HepG2 (cell line): ENCODE data around the gene TUBB2B. TPM values are rescaled to one million over a fixed set of nuclear protein-coding genes. Genes with fewer than 3 reads are reported as not detected.

Experiments used
- ATAC-seq: fragments of 200-7000 bp; cut with Tn5 transposase; 3 replicates; pipeline ENCODE4 v1.9.1; 2020; ENCODE audit warnings: mild to moderate bottlenecking, moderate library complexity
- BruUV-seq: library from RNA; stranded (reverse); fragments of 400-500 nt; replicated peaks from 2 replicates; lab custom pipeline; 2021; lab: Mats Ljungman, UMichigan
- CTCF ChIA-PET: fragments of 300-600 bp; formaldehyde crosslinking; extraction: SDS; loops from one replicate; lab custom pipeline; 2021; ENCODE audit warnings: low total read pairs, inconsistent platforms, low intra/inter-chr PET ratio; lab: Yijun Ruan, JAX
- POLR2A ChIA-PET: fragments of 350-600 bp; sonication (Branson Sonifier 250); formaldehyde crosslinking; loops from one replicate; lab custom pipeline; 2020; ENCODE audit warnings: antibody characterized with exemption, inconsistent platforms; lab: Yijun Ruan, JAX
- DNase-seq: peaks from one replicate; pipeline ENCODE4 v3.0.0-alpha.2; 2015; ENCODE audit warnings: low spot score
- FAIRE-seq: peaks from 3 replicates; lab custom pipeline; 2011; peaks lifted over from hg19 to GRCh38; lab: Jason Lieb, UNC
- H2AFZ ChIP-seq: one replicate; pipeline ENCODE4 v1.6.1; 2011; ENCODE audit warnings: low read length, inconsistent platforms
- H3K27ac ChIP-seq: fragments of 300-600 bp; 3 replicates; pipeline ENCODE4 v1.8.0; 2011; ENCODE audit warnings: mixed run types, mild to moderate bottlenecking, mixed read lengths, low read length, inconsistent platforms; ENCODE audit not compliant: insufficient read depth; ENCODE audit errors: extremely low read length
- H3K27me3 ChIP-seq, 2 experiments: fragments of 200-600 bp in 1 of 2; 2 replicates in 1 of 2; 3 replicates in 1 of 2; pipeline versions ENCODE4 v1.6.0 to v1.8.0; 2011; ENCODE audit warnings: low read length in 2 of 2, mild to moderate bottlenecking in 2 of 2, moderate library complexity in 2 of 2, inconsistent platforms in 1 of 2; ENCODE audit not compliant: insufficient read depth in 2 of 2, control insufficient read depth in 1 of 2
- H3K36me3 ChIP-seq, 2 experiments: fragments of 200-600 bp in 1 of 2; replicated peaks in 1 of 2; 2 replicates in 1 of 2; 3 replicates in 1 of 2; pipeline versions ENCODE4 v1.5.1 to v1.8.0; 2011; ENCODE audit warnings: low read length in 2 of 2, inconsistent platforms in 1 of 2; ENCODE audit not compliant: insufficient read depth in 2 of 2, control insufficient read depth in 1 of 2
- H3K4me1 ChIP-seq: 2 replicates; pipeline ENCODE4 v1.5.1; 2012; ENCODE audit warnings: low read length, inconsistent platforms; ENCODE audit not compliant: insufficient read depth
- H3K4me2 ChIP-seq: 2 replicates; pipeline ENCODE4 v1.6.0; 2011; ENCODE audit warnings: low read depth, low read length, inconsistent platforms
- H3K4me3 ChIP-seq, 3 experiments: fragments of 200-600 bp in 1 of 3; sonication (generic), shearing (Covaris generic) in 1 of 3; replicated peaks in 1 of 3; 2 replicates each; pipeline ENCODE4 v1.5.1; 2011 to 2016; ENCODE audit warnings: low read length in 3 of 3, inconsistent platforms in 2 of 3, low read depth in 2 of 3, mild to moderate bottlenecking in 2 of 3, control low read depth in 1 of 3, mixed read lengths in 1 of 3; ENCODE audit not compliant: insufficient read depth in 1 of 3
- H3K79me2 ChIP-seq: one replicate; pipeline ENCODE4 v1.6.1; 2011; ENCODE audit warnings: low read length, inconsistent platforms; ENCODE audit not compliant: insufficient read depth
- H3K9ac ChIP-seq: 2 replicates; pipeline ENCODE4 v1.6.0; 2011; ENCODE audit warnings: mild to moderate bottlenecking, low read depth, low read length, inconsistent platforms; ENCODE audit not compliant: insufficient read depth
- H3K9me3 ChIP-seq: 2 replicates; pipeline ENCODE4 v1.5.1; 2012; ENCODE audit warnings: mild to moderate bottlenecking, low read length
- H4K20me1 ChIP-seq: 2 replicates; pipeline ENCODE4 v1.6.0; 2011; ENCODE audit warnings: inconsistent platforms, mild to moderate bottlenecking, low read length, moderate library complexity; ENCODE audit not compliant: insufficient read depth
- BATF2 ChIP-seq: sonication (generic); formaldehyde crosslinking; IDR thresholded peaks from 2 replicates; pipeline ENCODE4 v1.8.0; 2022; ENCODE audit warnings: mild to moderate bottlenecking, missing genetic modification reagents, moderate library complexity
- CBX1 ChIP-seq: IDR thresholded peaks from one replicate; pipeline ENCODE4 v1.6.1; 2016; ENCODE audit warnings: antibody characterized with exemption, low read depth
- CC2D1A ChIP-seq: sonication (generic); formaldehyde crosslinking; IDR thresholded peaks from 2 replicates; pipeline ENCODE4 v1.8.1; 2023; ENCODE audit warnings: mild to moderate bottlenecking, missing genetic modification reagents
- KDM5A ChIP-seq: fragments of 200-600 bp; sonication (generic); IDR thresholded peaks from 2 replicates; pipeline ENCODE4 v1.7.0; 2018; ENCODE audit warnings: antibody characterized with exemption, mild to moderate bottlenecking, low read length, borderline replicate concordance
- MED8 ChIP-seq: sonication (generic); formaldehyde crosslinking; IDR thresholded peaks from 2 replicates; pipeline ENCODE4 v1.8.1; 2023; ENCODE audit warnings: mild to moderate bottlenecking, missing genetic modification reagents; ENCODE audit not compliant: insufficient replicate concordance
- MIER2 ChIP-seq: IDR thresholded peaks from 2 replicates; pipeline ENCODE4 v1.6.1; 2016; ENCODE audit warnings: missing biosample characterization, missing genetic modification reagents
- PPARG ChIP-seq: conservative IDR thresholded peaks from 2 replicates; pipeline ENCODE4 v1.6.1; 2016; ENCODE audit warnings: missing biosample characterization, missing genetic modification reagents
- SALL1 ChIP-seq: sonication (generic); formaldehyde crosslinking; IDR thresholded peaks from 2 replicates; pipeline ENCODE4 v1.8.0; 2022; ENCODE audit warnings: mild to moderate bottlenecking, missing genetic modification reagents
- SMAD1 ChIP-seq: sonication (generic); formaldehyde crosslinking; IDR thresholded peaks from 2 replicates; pipeline ENCODE4 v1.4.0; 2020; ENCODE audit warnings: missing genetic modification reagents, low read depth, mild to moderate bottlenecking, borderline replicate concordance
- TAF1 ChIP-seq: sonication (generic); formaldehyde crosslinking; IDR thresholded peaks from 2 replicates; pipeline ENCODE4 v1.4.0; 2020; ENCODE audit warnings: missing genetic modification reagents
- ZBTB7A ChIP-seq: sonication (generic); formaldehyde crosslinking; IDR thresholded peaks from 2 replicates; pipeline ENCODE4 v1.8.0; 2022; ENCODE audit warnings: mild to moderate bottlenecking, missing genetic modification reagents
- ZNF234 ChIP-seq: sonication (generic); formaldehyde crosslinking; conservative IDR thresholded peaks from 2 replicates; pipeline ENCODE4 v1.5.1; 2020; ENCODE audit warnings: mild to moderate bottlenecking, missing genetic modification reagents
- ZNF430 ChIP-seq: sonication (generic); formaldehyde crosslinking; IDR thresholded peaks from 2 replicates; pipeline ENCODE4 v1.9.0; 2021; ENCODE audit warnings: mild to moderate bottlenecking, missing genetic modification reagents
- ZNF678 ChIP-seq: sonication (generic); formaldehyde crosslinking; IDR thresholded peaks from 2 replicates; pipeline ENCODE4 v1.4.0; 2020; ENCODE audit warnings: mild to moderate bottlenecking, missing genetic modification reagents
- WGBS: methylation state at CpG from one replicate; pipeline ENCODE4 v1.1.6; 2017; ENCODE audit warnings: low lambda C conversion rate; 5-methylcytosine and 5-hydroxymethylcytosine counted together
- in situ Hi-C: cut with HindIII; loops from 2 replicates; pipeline ENCODE4 v1.10.0; 2017; ENCODE audit warnings: low pct_unique_long_range_greater_than_20kb; ENCODE audit not compliant: extremely low pct_ligation_motif_present
- intact Hi-C: fragments of 100-400 bp; cut with micrococcal nuclease; formaldehyde crosslinking; loops from one replicate; pipeline ENCODE4 v1.10.0; 2022; ENCODE audit not compliant: unreplicated experiment
- polyA plus RNA-seq, 8 experiments: library from polyadenylated mRNA; depleted of rRNA in 3 of 8; stranded (reverse) in 7 of 8; unstranded in 1 of 8; fragments of >200 nt; fragmentation: Illumina TruSeq in 4 of 8; extraction: Trizol in 4 of 8; gene quantifications; 2 replicates each; pipeline versions ENCODE4 v1.2.1 to v1.2.3, GENCODE V29; 2011 to 2016; ENCODE audit warnings: low read depth in 4 of 8, missing spikeins in 1 of 8, mixed read lengths in 1 of 8; ENCODE audit not compliant: insufficient read depth in 1 of 8
- total RNA-seq, 5 experiments: library from RNA; depleted of rRNA; stranded (reverse); fragments of >200 nt; fragmentation: Illumina TruSeq; extraction: Trizol; gene quantifications; 2 replicates each; pipeline ENCODE4 v1.2.3, GENCODE V29; 2016; ENCODE audit warnings: low read depth in 1 of 5
- TF ChIP-seq, protein P1 (sequence below): sonication (generic); formaldehyde crosslinking; IDR thresholded peaks from 2 replicates; pipeline ENCODE4 v1.5.0; 2020; ENCODE audit warnings: missing genetic modification reagents

Gene TUBB2B
- total and polyA plus RNA-seq, 2 of the 13 experiments (the other 11 are each of a cell fraction or from before 2014, with no cell fraction given), result 10.3 to 23.6 TPM

- no peak for TF ChIP-seq SMAD1 (CRISPR knock-in tag)
- TF ChIP-seq TAF1 (CRISPR knock-in tag), result peak; percentile 71
- 0 out of 2 replicates have a peak, but pooled peaks have one; percentile 13 for TF ChIP-seq MIER2 (CRISPR knock-in tag)
- peak; percentile 81 for TF ChIP-seq SALL1 (CRISPR knock-in tag)
Observed at GRCh38 chr6:3195695-3196497, 31.6 kb downstream of the TUBB2B start (continued).

- no TSS peak for BruUV-seq
- FAIRE-seq (no peak), ATAC-seq (no peak; the same call in 1 of the 3 replicates), DNase-seq (no peak)
- peaks cover 0 to 4% of the 10 kb centered on the region in 2 experiments; a peak in 1 of 5 replicates for H3K27me3 ChIP-seq
- H3K9ac ChIP-seq, result peak overlapping the region; percentile 66
- peak overlapping the region; percentile 82 for H3K4me2 ChIP-seq
- H3K79me2 ChIP-seq, result peaks cover 7% of the 10 kb centered on the region
- POLR2A ChIA-PET, result interaction anchor here (0.7 to 2.7 kb wide), 6 partner anchors 15 to 53 kb away, joined by 3 to 9 read pairs (median 4); no protein-coding TSS in a partner anchor
- in situ Hi-C loops (no loop called here), intact Hi-C loops (loop anchor here (2.0 to 5.0 kb wide), 3 partner anchors 13 to 68 kb away; partner anchors contain the start of gene PSMG4)
- H3K4me1 ChIP-seq, result peaks cover 39% of the 10 kb centered on the region
- H4K20me1 ChIP-seq, result no peaks in the 10 kb centered on the region
- H2AFZ ChIP-seq, result peak overlapping the region; percentile 31
- WGBS, result 34% methylated on average over 5 of the region's 5 CpGs
- H3K27ac ChIP-seq, result peak overlapping the region; percentile 66
- CTCF ChIA-PET, result interaction anchor here (1.1 kb wide), 1 partner anchor 69 kb away, joined by 3 read pairs; no protein-coding TSS in a partner anchor
- H3K36me3 ChIP-seq, result no peaks in the 10 kb centered on the region
- peak overlapping the region; percentile 46 to 67 (median 59) for H3K4me3 ChIP-seq
- no peaks in the 10 kb centered on the region for H3K9me3 ChIP-seq
- TF ChIP-seq PPARG (CRISPR knock-in tag), result no peak
- no peak; the same call in 1 of the 2 replicates for TF ChIP-seq KDM5A
- no peak for TF ChIP-seq CBX1
- 0 out of 2 replicates have a peak, but pooled peaks have one; percentile 15 for TF ChIP-seq ZNF678 (CRISPR knock-in tag)
- 0 out of 2 replicates have a peak, but pooled peaks have one; percentile 7 for TF ChIP-seq ZNF234 (CRISPR knock-in tag)
- no peak for TF ChIP-seq MED8 (CRISPR knock-in tag)
- 0 out of 2 replicates have a peak, but pooled peaks have one; percentile 29 for TF ChIP-seq ZBTB7A (CRISPR knock-in tag)
- TF ChIP-seq, protein P1, sequence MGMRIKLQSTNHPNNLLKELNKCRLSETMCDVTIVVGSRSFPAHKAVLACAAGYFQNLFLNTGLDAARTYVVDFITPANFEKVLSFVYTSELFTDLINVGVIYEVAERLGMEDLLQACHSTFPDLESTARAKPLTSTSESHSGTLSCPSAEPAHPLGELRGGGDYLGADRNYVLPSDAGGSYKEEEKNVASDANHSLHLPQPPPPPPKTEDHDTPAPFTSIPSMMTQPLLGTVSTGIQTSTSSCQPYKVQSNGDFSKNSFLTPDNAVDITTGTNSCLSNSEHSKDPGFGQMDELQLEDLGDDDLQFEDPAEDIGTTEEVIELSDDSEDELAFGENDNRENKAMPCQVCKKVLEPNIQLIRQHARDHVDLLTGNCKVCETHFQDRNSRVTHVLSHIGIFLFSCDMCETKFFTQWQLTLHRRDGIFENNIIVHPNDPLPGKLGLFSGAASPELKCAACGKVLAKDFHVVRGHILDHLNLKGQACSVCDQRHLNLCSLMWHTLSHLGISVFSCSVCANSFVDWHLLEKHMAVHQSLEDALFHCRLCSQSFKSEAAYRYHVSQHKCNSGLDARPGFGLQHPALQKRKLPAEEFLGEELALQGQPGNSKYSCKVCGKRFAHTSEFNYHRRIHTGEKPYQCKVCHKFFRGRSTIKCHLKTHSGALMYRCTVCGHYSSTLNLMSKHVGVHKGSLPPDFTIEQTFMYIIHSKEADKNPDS (CRISPR knock-in tag), result no peak
- TF ChIP-seq CC2D1A (CRISPR knock-in tag), result no peak
- peak; percentile 66; the same call in 1 of the 2 replicates for TF ChIP-seq ZNF430 (CRISPR knock-in tag)
- no peak for TF ChIP-seq BATF2
Observed at GRCh38 chr6:3195420-3195694, 32.1 kb downstream of the TUBB2B start.
